PC-9 (cell line): Measurements from ENCODE around the gene ESPNL. TPM values are rescaled to one million over a fixed set of nuclear protein-coding genes. Genes with fewer than 3 reads are reported as not detected.
"Not testable (repeated sequence)": the region's sequence is repeated elsewhere in the genome, so short reads cannot be mapped to it uniquely, and the experiment has no call there.

Experiments used
- BruUV-seq: library from RNA; stranded (reverse); fragments of 400-500 nt; replicated peaks from 2 replicates; lab custom pipeline; 2021; lab: Mats Ljungman, UMichigan
- CTCF ChIA-PET: fragments of 300-600 bp; sonication (Branson Sonifier 250); formaldehyde crosslinking; loops from one replicate; lab custom pipeline; 2022; ENCODE audit warnings: antibody characterized with exemption; lab: Charles Lee
- POLR2A ChIA-PET: fragments of 300-600 bp; sonication (Branson Sonifier 250); formaldehyde crosslinking; loops from one replicate; lab custom pipeline; 2022; ENCODE audit warnings: antibody characterized with exemption; ENCODE audit not compliant: unreplicated experiment; lab: Charles Lee
- DNase-seq, 2 experiments: peaks; one replicate each; pipeline versions ENCODE4 v3.0.0 to v3.0.0-alpha.2; 2015 to 2022; ENCODE audit warnings: mixed read lengths in 1 of 2
- H2AFZ ChIP-seq: fragments of 200-600 bp; sonication (generic); 2 replicates; pipeline ENCODE4 v1.8.1; 2017; ENCODE audit warnings: antibody characterized with exemption
- H3F3A ChIP-seq: fragments of 200-600 bp; sonication (generic); 2 replicates; pipeline ENCODE4 v1.8.1; 2017; ENCODE audit warnings: antibody characterized with exemption, mild to moderate bottlenecking, low read depth; ENCODE audit not compliant: insufficient read depth
- H3K27ac ChIP-seq: fragments of 200-600 bp; sonication (generic); 2 replicates; pipeline ENCODE4 v1.6.1; 2016; ENCODE audit warnings: mixed run types
- H3K27me3 ChIP-seq: fragments of 200-600 bp; sonication (generic); 2 replicates; pipeline ENCODE4 v1.6.1; 2016; ENCODE audit warnings: low read depth, mixed run types; ENCODE audit not compliant: insufficient read depth
- H3K36me3 ChIP-seq: fragments of 200-600 bp; sonication (generic); 2 replicates; pipeline ENCODE4 v1.6.1; 2016; ENCODE audit warnings: low read depth, mixed run types
- H3K4me1 ChIP-seq: fragments of 200-600 bp; sonication (generic); replicated peaks from 2 replicates; pipeline ENCODE4 v1.6.1; 2016; ENCODE audit warnings: mixed run types; ENCODE audit not compliant: insufficient read depth
- H3K4me2 ChIP-seq: fragments of 200-600 bp; sonication (generic); 2 replicates; pipeline ENCODE4 v1.6.1; 2017; ENCODE audit warnings: mixed run types
- H3K4me3 ChIP-seq: fragments of 200-600 bp; sonication (generic); 2 replicates; pipeline ENCODE4 v1.6.1; 2016; ENCODE audit warnings: mixed run types
- H3K79me2 ChIP-seq: fragments of 200-600 bp; sonication (generic); 2 replicates; pipeline ENCODE4 v1.6.1; 2017; ENCODE audit warnings: low read depth, mixed run types
- H3K9me2 ChIP-seq: fragments of 200-600 bp; sonication (generic); 2 replicates; pipeline ENCODE4 v1.8.1; 2017; ENCODE audit warnings: mild to moderate bottlenecking; ENCODE audit not compliant: insufficient read depth
- H3K9me3 ChIP-seq: fragments of 200-600 bp; sonication (generic); 2 replicates; pipeline ENCODE4 v1.8.1; 2016; ENCODE audit warnings: low read depth; ENCODE audit not compliant: insufficient read depth
- H4K20me1 ChIP-seq: fragments of 200-600 bp; sonication (generic); 2 replicates; pipeline ENCODE4 v1.8.1; 2017; ENCODE audit not compliant: insufficient read depth
- EZH2 ChIP-seq: fragments of 200-600 bp; sonication (generic); IDR thresholded peaks from 2 replicates; pipeline ENCODE4 v1.8.0; 2017; ENCODE audit warnings: antibody characterized with exemption, low read depth
- intact Hi-C: fragments of 100-400 bp; cut with micrococcal nuclease; formaldehyde crosslinking; loops from one replicate; pipeline ENCODE4 v1.10.0; 2022; ENCODE audit not compliant: unreplicated experiment
- total RNA-seq: library from RNA; stranded (reverse); gene quantifications from 2 replicates; pipeline ENCODE4 v1.2.3, GENCODE V29; 2021
- TF ChIP-seq, protein P1 (sequence below): fragments of 200-600 bp; sonication (generic); conservative IDR thresholded peaks from 2 replicates; pipeline ENCODE4 v1.6.1; 2017; ENCODE audit warnings: mixed run types, antibody characterized with exemption, mild to moderate bottlenecking, moderate library complexity

Gene ESPNL
- total RNA-seq, 1 experiment from 2014 or later, result 1.1 TPM

DNA sequence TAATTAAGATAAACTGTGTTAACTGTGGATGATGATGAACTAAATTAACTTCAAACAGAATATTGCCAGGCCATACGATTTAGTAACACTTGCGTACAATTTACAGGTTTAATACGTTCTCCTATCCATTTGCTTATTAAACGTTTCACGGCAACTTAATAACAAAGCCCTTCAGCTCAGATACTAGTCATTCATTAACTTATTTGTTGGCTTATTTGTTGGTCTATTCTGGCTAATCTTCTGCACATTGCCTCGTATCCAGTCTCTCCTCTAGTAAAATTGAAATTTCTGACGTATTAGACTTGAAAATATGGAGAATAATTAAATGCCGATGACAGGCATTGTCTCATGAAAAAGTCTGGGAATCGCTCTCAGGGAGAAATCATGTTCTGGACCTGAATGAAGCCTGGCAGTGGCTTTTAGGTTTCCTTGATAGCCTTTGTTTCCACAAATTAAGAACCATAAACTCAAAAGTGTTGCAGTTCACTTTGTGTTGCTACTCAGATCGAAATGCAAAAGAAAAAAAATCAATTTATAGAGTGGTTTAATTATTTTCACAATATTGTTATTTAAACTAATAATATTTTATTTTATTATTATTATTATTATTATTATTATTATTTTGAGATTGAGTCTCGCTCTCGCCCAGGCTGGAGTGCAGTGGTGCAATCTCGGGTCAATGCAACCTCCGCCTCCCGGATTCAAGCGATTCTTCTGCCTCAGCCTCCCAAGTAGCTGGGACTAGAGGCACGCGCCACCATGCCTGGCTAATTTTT is 34.9 kb upstream of the ESPNL start:
- no TSS peak for BruUV-seq
- CTCF ChIA-PET, result no interaction called here

DNA sequence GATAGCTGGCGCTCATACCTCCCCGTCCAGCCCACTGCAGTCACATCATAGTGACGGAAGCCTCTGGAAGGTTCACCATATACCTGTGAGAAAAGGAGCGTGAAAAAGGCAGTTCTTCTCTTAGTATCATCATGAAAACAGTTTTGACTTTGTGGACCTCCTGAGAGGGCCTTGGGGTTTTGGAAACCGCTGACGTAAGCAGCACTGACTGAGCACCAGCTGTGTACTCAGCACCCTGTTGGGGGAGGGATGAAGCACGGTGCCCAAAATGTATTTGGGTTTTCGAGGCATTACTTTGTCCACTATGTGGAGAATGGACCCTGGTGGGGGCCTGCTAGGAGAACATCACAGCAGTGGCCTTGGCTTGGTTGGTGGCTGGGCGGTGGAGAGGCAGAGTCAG is 33.9 kb upstream of the ESPNL start:
- DNase-seq, result no peak
- H3K27ac ChIP-seq, result no peak overlapping the region
- H4K20me1 ChIP-seq, result no peaks in the 10 kb centered on the region
- no peak overlapping the region for H3K4me2 ChIP-seq
- peaks cover 10% of the 10 kb centered on the region for H3K36me3 ChIP-seq
- H3K9me2 ChIP-seq, result no peaks in the 10 kb centered on the region
- H3K27me3 ChIP-seq, result no peaks in the 10 kb centered on the region
- CTCF ChIA-PET, result no interaction called here
- POLR2A ChIA-PET, result interaction anchor here (0.6 kb wide), 2 partner anchors 40 to 66 kb away, joined by 5 read pairs; no protein-coding TSS in a partner anchor
- intact Hi-C loops, result loop anchor here (10.0 kb wide), 1 partner anchor 119 kb away; no protein-coding TSS in a partner anchor
- BruUV-seq, result no TSS peak
- TF ChIP-seq, protein P1, sequence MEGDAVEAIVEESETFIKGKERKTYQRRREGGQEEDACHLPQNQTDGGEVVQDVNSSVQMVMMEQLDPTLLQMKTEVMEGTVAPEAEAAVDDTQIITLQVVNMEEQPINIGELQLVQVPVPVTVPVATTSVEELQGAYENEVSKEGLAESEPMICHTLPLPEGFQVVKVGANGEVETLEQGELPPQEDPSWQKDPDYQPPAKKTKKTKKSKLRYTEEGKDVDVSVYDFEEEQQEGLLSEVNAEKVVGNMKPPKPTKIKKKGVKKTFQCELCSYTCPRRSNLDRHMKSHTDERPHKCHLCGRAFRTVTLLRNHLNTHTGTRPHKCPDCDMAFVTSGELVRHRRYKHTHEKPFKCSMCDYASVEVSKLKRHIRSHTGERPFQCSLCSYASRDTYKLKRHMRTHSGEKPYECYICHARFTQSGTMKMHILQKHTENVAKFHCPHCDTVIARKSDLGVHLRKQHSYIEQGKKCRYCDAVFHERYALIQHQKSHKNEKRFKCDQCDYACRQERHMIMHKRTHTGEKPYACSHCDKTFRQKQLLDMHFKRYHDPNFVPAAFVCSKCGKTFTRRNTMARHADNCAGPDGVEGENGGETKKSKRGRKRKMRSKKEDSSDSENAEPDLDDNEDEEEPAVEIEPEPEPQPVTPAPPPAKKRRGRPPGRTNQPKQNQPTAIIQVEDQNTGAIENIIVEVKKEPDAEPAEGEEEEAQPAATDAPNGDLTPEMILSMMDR, result no peak
- no peak for TF ChIP-seq EZH2
- H2AFZ ChIP-seq, result no peak overlapping the region
- H3K4me1 ChIP-seq, result peaks cover 9% of the 10 kb centered on the region
- H3F3A ChIP-seq, result peaks cover 9% of the 10 kb centered on the region; the same call in 1 of the 2 replicates
- no peaks in the 10 kb centered on the region for H3K9me3 ChIP-seq
- no peak overlapping the region for H3K4me3 ChIP-seq
- H3K79me2 ChIP-seq, result peaks cover 15% of the 10 kb centered on the region

More for the DNA sequence above, 34.9 kb upstream of the ESPNL start:
- no peak overlapping the region for H2AFZ ChIP-seq
- H3K36me3 ChIP-seq, result peaks cover 10% of the 10 kb centered on the region
- no peak for TF ChIP-seq EZH2
- TF ChIP-seq, protein P1, result no peak
- no peaks in the 10 kb centered on the region for H3K9me2 ChIP-seq
- H3K4me3 ChIP-seq, result no peak overlapping the region
- H3K79me2 ChIP-seq, result peaks cover 16% of the 10 kb centered on the region
- POLR2A ChIA-PET, result interaction anchor here (0.5 kb wide), 1 partner anchor 177 kb away, joined by 6 read pairs; no protein-coding TSS in a partner anchor
- no peak for DNase-seq
- H3K27me3 ChIP-seq, result no peaks in the 10 kb centered on the region
- intact Hi-C loops, result loop anchor here (10.0 kb wide), 1 partner anchor 120 kb away; no protein-coding TSS in a partner anchor
- H3K27ac ChIP-seq, result no peak overlapping the region
- H3K4me2 ChIP-seq, result no peak overlapping the region
- H3K9me3 ChIP-seq, result no peaks in the 10 kb centered on the region
- peaks cover 13% of the 10 kb centered on the region; the same call in 1 of the 2 replicates for H3F3A ChIP-seq
- no peaks in the 10 kb centered on the region for H4K20me1 ChIP-seq
- H3K4me1 ChIP-seq, result peaks cover 9% of the 10 kb centered on the region

DNA sequence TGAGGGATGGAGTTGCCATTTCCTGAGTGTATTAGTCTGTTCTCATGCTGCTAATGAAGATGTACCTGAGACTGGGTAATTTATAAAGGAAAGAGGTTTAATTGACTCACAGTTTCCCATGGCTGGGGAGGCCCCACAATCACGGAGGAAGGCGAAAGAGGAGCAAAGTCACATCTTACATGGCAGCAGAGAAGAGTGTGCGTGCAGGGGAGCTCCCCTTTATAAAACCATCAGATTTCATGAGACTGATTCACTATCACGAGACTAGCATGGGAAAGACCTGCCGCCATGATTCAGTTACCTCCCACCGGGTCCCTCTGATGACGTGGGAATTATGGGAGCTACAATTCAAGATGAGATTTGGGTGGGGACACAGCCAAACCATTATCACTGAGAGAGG is 33.4 kb upstream of the ESPNL start:
- H3F3A ChIP-seq, H3K27me3 ChIP-seq, H3K4me1 ChIP-seq, BruUV-seq, H3K9me2 ChIP-seq, DNase-seq, H3K4me2 ChIP-seq, CTCF ChIA-PET, H3K4me3 ChIP-seq, H3K27ac ChIP-seq, H2AFZ ChIP-seq, H4K20me1 ChIP-seq, H3K9me3 ChIP-seq: not testable (repeated sequence)
- peaks cover 14% of the 10 kb centered on the region for H3K79me2 ChIP-seq
- H3K36me3 ChIP-seq, result peaks cover 10% of the 10 kb centered on the region
- intact Hi-C loops, result loop anchor here (10.0 kb wide), 1 partner anchor 118 kb away; no protein-coding TSS in a partner anchor
- POLR2A ChIA-PET, result interaction anchor here (0.6 kb wide), 2 partner anchors 41 to 66 kb away, joined by 5 read pairs; no protein-coding TSS in a partner anchor
